DMS79 (cell line): ENCODE measurements around the gene HP.
"Not testable (repeated sequence)": the region's sequence is repeated elsewhere in the genome, so short reads cannot be mapped to it uniquely, and the experiment has no call there.

ENCODE experiments used
- DNase-seq: peaks from one replicate; lab custom pipeline; 2025; lab: John Stamatoyannopoulos, UW

The HP gene

GRCh38 chr16:72043539-72043938 is 10.8 kb upstream of the HP start:
- no peak for DNase-seq

GRCh38 chr16:72044296-72044695 is 10.0 kb upstream of the HP start:
- DNase-seq = no peak

GRCh38 chr16:72044825-72045359 is 9.4 kb upstream of the HP start:
- DNase-seq = no peak

- DNase-seq = no peak
These were observed 5.2 kb upstream of the HP start for GRCh38 chr16:72049110-72049509.

DNA sequence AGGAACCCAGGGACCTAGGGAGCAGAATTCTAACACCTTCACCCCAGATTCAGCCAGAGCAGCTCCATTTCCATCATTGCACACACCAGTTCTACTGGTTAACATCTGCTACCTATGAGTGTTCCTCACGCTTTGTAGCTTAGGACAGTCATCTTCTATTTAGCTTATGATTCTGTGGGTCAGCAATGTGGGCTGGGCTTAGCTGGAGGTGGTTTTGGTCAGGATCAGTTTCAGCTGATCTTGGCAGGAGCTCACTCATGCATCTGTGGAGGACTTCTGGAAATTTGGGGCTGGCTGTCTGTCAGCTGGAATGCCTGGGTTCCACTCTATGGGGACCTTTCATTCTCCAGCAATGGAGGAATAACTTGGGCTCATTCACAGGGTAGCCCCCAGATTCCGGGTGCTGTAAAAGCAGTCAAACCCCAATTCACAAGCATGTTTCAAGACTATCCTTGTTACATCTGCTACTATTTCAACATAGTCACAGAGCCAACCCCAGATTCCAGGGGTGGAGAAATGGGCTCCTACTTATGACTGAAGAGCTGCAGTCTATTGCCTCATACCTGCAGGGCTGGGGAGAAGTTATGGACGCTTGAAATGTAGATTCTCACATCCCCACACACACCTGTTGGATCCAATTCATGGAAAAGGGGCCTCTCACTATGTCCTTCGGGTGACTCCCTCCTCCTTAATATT is 3.4 kb upstream of the HP start:
- no peak for DNase-seq

- DNase-seq = no peak
These were observed 2.5 kb upstream of the HP start for GRCh38 chr16:72051818-72052217.

DNA sequence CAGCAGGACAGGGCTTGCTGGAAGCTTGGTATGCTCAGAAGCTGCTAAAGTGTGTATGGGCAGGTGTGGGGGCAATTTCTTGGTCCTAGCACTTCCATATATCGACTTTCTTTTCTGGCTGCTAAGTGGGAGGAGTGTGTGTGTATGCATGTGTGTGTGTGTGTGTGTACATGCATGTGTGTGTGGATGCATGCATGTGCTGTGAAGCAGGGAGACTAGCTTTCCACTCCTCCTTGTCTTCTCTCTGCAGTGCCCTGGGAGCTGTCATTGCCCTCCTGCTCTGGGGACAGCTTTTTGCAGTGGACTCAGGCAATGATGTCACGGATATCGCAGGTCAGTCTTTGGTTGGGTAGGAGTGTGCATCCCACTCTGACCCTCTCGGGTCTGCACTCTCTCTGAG is 1.6 kb downstream of the HP start:
- DNase-seq = no peak

- DNase-seq = not testable (repeated sequence)
These were observed 3.0 kb downstream of the HP start for GRCh38 chr16:72057313-72057712.

DNA sequence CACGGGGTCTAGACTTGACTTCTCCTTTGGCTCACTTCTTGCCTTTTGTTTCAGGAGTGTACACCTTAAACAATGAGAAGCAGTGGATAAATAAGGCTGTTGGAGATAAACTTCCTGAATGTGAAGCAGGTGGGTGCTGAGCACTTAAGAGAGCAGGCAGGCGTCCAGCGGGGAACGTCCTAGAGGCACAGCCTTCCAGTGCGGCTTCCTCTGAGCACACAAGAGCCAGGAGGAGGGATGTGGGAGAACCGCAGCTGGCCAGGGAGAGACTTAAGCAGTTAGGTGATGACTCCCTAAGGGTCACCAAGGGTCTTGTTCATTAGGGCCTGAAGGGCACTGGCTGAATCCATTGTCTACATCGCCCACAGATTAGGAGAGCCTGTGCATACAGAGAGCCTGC is 4.8 kb downstream of the HP start:
- not testable (repeated sequence) for DNase-seq

DNA sequence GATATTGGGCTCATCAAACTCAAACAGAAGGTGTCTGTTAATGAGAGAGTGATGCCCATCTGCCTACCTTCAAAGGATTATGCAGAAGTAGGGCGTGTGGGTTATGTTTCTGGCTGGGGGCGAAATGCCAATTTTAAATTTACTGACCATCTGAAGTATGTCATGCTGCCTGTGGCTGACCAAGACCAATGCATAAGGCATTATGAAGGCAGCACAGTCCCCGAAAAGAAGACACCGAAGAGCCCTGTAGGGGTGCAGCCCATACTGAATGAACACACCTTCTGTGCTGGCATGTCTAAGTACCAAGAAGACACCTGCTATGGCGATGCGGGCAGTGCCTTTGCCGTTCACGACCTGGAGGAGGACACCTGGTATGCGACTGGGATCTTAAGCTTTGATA is 6.1 kb downstream of the HP start:
- no peak for DNase-seq

DNA sequence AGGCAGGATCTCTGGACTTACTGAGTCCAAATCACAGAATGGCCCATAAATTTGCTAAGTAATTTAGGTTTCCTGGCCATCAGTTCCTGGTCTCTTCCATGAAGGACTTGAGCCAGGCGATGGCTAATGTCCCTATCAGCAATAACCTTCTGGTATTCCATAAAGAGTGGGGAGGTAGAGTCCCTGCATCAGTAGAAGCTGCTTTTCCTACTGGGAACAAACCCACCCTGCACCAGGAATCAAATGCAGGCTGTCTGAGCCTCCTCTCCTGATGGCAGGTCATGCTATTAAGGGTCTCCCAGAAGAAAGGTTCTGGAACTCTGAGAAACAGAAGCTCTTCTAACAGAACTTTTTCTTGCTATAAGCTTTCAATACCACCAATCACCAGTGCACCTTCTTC is 7.3 kb downstream of the HP start:
- DNase-seq = no peak

DNA sequence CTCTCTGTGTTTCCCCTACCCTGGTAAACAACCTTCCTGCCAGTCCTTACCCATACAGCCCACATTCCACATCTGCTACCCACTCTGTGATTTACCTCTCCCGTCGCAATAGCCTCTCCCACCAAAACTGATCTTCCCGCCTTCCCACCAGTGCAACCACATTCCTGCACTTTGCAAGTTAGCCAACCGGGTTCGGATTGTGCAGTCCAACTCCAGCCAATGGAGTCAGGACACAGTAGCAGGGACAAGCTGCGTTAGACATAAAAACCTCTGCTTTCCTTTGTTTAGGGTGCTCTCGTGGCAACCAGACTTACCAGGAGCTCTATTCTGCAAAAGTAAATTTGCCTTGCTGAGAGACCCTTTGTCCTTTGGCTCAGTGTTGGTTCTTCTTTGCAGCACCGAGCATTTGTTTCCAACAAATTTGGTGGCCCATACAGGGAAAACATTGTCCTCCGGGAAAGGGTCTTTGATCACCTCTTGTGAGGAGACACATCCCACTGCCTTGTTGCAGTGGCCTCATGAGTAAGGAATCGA is 10.1 kb downstream of the HP start:
- no peak for DNase-seq

DNA sequence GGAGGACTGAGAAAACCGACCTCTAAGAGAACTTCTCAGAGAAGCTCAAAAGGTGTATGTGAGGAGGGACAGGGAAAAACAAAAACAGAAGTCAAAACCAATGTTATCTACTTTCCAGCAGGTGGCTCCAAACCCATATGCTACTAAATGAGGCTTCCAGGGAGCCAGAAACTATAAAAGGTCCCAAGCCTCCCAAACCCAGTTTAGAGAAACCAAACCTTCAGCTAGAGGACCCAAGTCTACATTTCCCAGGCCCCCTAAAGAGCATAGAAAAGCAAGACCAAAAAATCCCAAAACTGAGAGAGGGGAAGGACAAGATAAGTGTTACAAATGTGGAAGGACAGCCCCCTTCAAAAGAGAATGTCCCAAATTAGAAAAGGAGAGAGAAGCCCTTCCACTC is 12.4 kb downstream of the HP start:
- no peak for DNase-seq

DNA sequence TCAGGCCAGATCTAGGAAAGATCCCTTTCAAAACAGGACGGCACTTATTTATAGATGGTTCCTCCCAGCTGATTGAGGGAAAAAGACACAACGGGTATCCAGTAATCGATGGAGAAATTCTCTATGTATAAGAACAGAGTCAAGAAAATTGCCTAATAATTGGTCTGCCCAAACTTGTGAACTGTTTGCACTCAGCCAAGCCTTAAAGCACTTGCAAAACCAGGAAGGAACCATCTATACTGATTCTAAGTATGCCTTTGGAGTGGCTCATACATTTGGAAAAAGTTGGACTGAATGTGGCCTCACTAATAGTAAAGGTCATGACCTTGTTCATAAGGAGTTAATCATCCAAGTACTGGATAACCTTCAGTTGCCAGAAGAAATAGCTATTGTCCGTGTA is 14.6 kb downstream of the HP start:
- no peak for DNase-seq

DNA sequence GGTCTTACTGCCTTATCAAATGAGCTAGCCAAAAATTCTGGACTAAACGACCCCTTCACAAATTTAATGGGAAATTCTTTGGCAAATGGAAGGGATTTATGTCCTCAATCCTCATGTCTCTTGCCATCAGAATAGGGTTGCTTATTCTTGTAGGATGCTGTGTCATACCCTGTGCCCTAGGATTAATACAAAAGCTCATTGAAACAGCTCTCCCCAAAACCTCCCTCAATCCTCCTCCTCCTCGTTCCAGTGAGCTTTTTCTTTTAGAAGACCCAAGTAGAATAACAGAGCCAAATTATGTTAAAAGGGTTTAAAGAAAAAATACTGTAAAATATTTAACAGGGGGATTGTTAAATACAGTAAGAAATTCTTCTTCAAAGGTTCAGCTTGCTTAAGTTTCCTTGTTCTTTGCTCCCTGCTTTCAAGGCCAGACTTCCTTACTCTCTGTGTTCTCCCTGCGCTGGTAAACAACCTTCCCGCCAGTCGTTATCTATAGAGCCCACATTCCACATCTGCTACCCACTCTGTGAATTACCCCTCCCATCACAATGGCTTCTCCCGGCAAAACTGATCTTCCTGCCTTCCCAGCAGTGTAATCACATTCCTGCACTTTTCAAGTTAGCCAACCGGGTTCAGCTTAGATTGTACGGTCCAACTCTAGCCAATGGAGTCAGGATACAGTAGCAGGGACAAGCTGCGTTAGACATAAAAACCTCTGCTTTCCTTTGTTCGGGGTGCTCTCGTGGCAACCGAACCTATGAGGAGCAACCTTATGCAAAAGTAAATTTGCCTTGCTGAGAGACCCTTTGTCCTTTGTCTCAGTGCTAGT is 18.4 kb downstream of the HP start:
- DNase-seq = no peak

DNA sequence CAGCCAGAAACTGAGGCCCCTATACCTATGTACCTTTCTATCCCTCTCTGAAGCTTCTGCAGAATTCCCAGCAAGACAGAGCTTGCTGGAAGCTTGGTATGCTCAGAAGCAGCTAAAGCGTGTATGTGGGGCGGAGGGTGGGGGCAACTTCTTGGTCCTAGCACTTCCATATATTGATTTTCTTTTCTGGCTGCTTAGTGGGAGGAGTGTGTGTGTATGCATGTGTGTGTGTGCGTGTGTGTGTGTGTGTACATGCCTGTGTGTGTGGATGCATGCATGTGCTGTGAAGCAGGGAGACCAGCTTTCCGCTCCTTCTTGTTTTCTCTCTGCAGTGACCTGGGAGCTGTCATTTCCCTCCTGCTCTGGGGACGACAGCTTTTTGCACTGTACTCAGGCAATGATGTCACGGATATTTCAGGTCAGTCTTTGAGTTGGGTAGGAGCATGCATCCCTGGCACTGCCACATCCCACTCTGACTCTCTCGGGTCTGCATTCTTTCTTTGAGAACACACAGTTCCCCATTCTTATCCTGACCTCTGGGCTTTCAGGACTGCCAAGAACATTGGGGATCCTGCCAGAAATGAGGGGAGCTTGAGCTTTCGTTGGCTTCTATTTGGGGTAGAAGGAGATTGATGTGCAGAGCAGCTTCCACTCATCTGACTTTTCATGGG is 19.4 kb downstream of the HP start:
- DNase-seq = no peak

- DNase-seq = not testable (repeated sequence)
These were observed 20.8 kb downstream of the HP start for GRCh38 chr16:72075067-72075466.

DNA sequence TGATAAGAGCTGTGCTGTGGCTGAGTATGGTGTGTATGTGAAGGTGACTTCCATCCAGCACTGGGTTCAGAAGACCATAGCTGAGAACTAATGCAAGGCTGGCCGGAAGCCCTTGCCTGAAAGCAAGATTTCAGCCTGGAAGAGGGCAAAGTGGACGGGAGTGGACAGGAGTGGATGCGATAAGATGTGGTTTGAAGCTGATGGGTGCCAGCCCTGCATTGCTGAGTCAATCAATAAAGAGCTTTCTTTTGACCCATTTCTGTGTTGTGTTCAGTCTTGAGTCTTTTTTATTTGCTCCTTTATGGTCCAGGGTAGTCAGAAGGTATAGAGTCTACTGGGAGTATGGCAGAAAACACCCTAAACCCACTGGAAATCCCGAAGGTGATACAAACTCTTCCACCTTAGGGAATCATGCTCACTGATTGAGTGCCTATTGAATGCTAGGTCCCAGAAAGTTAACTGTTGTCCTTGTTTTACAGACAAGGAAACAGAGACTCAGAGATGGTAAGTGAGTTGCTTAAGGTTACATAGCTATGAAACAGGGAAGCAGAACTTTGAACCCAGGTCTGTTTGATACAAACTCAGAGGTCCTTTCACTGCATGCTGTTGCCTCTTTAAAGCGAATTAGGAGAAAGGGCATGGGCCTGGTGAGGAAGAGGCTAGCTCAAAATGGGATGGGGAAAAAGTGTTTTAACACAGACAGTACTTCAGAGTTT is 22.8 kb downstream of the HP start:
- DNase-seq = not testable (repeated sequence)

- DNase-seq = no peak
These were observed 29.6 kb downstream of the HP start for GRCh38 chr16:72083778-72084404.

GRCh38 chr16:72084445-72084844 is 30.1 kb downstream of the HP start:
- DNase-seq = no peak

DNA sequence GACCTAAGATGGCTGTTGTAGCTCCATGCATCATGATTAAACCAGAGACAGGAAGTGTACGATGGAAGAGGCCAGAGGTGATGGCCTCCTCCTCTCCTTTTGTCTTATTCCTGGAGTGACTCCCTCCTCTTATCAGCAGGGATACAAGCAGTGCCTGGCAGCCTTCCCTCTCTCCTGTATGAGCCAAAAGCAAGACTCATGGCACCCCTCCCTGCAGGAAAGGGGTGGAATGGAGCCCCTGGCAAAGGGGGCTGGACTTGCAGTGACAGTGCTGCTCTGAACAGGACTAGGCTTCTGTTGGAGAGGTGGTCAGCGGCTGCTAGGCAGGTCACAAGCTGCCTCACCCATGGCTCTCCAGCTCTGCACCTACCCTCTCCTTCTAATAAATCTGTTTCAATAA is 30.7 kb downstream of the HP start:
- no peak for DNase-seq
